Upper lobe of left lung (tissue), 6 donors: ENCODE results near the gene EPHB2. TPM values are rescaled to one million over a fixed set of nuclear protein-coding genes. Genes with fewer than 3 reads are reported as not detected.

ENCODE experiments used
- ATAC-seq, 2 donors: fragments of 200-7000 bp; cut with Tn5 transposase; one replicate each; pipeline ENCODE4 v1.9.1; 2022; ENCODE audit warnings: mild to moderate bottlenecking in 2 of 2, moderate library complexity in 2 of 2; ENCODE audit not compliant: low FRiP score in 2 of 2
- DNase-seq, 2 donors: peaks; one replicate each; pipeline ENCODE4 v3.0.0-alpha.2; 2019 to 2020
- H3K27ac ChIP-seq, 4 donors: fragments of 200-600 bp; sonication (generic); one replicate each; pipeline ENCODE4 v1.5.1; 2016 to 2019
- H3K27me3 ChIP-seq, 4 donors: fragments of 200-600 bp; sonication (generic); one replicate each; pipeline ENCODE4 v1.5.1; 2017 to 2019
- H3K36me3 ChIP-seq, 4 donors: fragments of 200-600 bp; sonication (generic); one replicate each; pipeline ENCODE4 v1.5.1; 2016 to 2019
- H3K4me1 ChIP-seq, 4 donors: fragments of 200-600 bp; sonication (generic); one replicate each; pipeline ENCODE4 v1.5.1; 2018 to 2019
- H3K4me3 ChIP-seq, 4 donors: fragments of 200-600 bp; sonication (generic); one replicate each; pipeline ENCODE4 v1.5.1; 2017 to 2019; ENCODE audit warnings: mild to moderate bottlenecking in 2 of 4, moderate library complexity in 1 of 4
- H3K9me3 ChIP-seq, 4 donors: fragments of 200-600 bp; sonication (generic); one replicate each; pipeline ENCODE4 v1.5.1; 2018 to 2019
- EP300 ChIP-seq, 4 donors: sonication (generic); formaldehyde crosslinking; IDR thresholded peaks; one replicate each; pipeline ENCODE4 v1.5.1; 2017; ENCODE audit warnings: antibody characterized with exemption in 4 of 4, control low read depth in 2 of 4
- POLR2A ChIP-seq, 4 donors: fragments of 450-650 bp; IDR thresholded peaks; one replicate each; pipeline ENCODE4 v1.5.1; 2016 to 2017; ENCODE audit warnings: antibody characterized with exemption in 4 of 4, mild to moderate bottlenecking in 2 of 4
- POLR2AphosphoS5 ChIP-seq, 2 donors: sonication (generic); formaldehyde crosslinking; IDR thresholded peaks; one replicate each; pipeline ENCODE4 v1.5.1; 2017; ENCODE audit warnings: antibody characterized with exemption in 2 of 2
- WGBS, 2 donors: methylation state at CpG; one replicate each; pipeline ENCODE4 v1.1.5; 2017 to 2018; 5-methylcytosine and 5-hydroxymethylcytosine counted together
- total RNA-seq, 6 donors: library from RNA; depleted of rRNA in 4 of 6; stranded (reverse); fragments of >200 nt in 4 of 6; gene quantifications; one replicate each; pipeline versions ENCODE4 v1.1.0 to v1.2.1, GENCODE V29; 2016 to 2021
- TF ChIP-seq, protein P1 (sequence below), 6 experiments: fragments of 450-650 bp in 4 of 6; fragments of 200-600 bp in 2 of 6; sonication (generic) in 2 of 6; IDR thresholded peaks; one replicate each; pipeline ENCODE4 v1.5.1; 2016 to 2019; ENCODE audit warnings: antibody characterized with exemption in 6 of 6
- donor health status: DM: no; HTN: no; CAD: no; lungs with moderate emphysema.
- donor health status: DM: no; HTN: yes; CAD: no; lungs with severe emphysema.

EPHB2 gene
- total RNA-seq, 6 donors from 2014 or later, result 1.0 to 8.8 (median 5.6) TPM

GRCh38 chr1:22819361-22819760, 108.7 kb downstream of the EPHB2 start:
- no peak overlapping the region for H3K27ac ChIP-seq
- H3K4me3 ChIP-seq, result no peak overlapping the region
- H3K27me3 ChIP-seq, result no peaks in the 10 kb centered on the region
- WGBS, 2 donors, result 83 to 86% methylated on average over 2 to 4 of the region's 4 CpGs
- ATAC-seq (no peak), DNase-seq (no peak)
- TF ChIP-seq, protein P1, sequence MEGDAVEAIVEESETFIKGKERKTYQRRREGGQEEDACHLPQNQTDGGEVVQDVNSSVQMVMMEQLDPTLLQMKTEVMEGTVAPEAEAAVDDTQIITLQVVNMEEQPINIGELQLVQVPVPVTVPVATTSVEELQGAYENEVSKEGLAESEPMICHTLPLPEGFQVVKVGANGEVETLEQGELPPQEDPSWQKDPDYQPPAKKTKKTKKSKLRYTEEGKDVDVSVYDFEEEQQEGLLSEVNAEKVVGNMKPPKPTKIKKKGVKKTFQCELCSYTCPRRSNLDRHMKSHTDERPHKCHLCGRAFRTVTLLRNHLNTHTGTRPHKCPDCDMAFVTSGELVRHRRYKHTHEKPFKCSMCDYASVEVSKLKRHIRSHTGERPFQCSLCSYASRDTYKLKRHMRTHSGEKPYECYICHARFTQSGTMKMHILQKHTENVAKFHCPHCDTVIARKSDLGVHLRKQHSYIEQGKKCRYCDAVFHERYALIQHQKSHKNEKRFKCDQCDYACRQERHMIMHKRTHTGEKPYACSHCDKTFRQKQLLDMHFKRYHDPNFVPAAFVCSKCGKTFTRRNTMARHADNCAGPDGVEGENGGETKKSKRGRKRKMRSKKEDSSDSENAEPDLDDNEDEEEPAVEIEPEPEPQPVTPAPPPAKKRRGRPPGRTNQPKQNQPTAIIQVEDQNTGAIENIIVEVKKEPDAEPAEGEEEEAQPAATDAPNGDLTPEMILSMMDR (IDR thresholded peaks at IDR 0.05), result no peak
- TF ChIP-seq EP300 (IDR thresholded peaks at IDR 0.05) (no peak), POLR2AphosphoS5 (IDR thresholded peaks at IDR 0.05) (no peak), POLR2A (IDR thresholded peaks at IDR 0.05) (no peak)
- H3K4me1 ChIP-seq, result peaks cover 0 to 5% (median 4%) of the 10 kb centered on the region in 4 donors
- no peaks in the 10 kb centered on the region for H3K36me3 ChIP-seq
- H3K9me3 ChIP-seq, result no peaks in the 10 kb centered on the region

DNA sequence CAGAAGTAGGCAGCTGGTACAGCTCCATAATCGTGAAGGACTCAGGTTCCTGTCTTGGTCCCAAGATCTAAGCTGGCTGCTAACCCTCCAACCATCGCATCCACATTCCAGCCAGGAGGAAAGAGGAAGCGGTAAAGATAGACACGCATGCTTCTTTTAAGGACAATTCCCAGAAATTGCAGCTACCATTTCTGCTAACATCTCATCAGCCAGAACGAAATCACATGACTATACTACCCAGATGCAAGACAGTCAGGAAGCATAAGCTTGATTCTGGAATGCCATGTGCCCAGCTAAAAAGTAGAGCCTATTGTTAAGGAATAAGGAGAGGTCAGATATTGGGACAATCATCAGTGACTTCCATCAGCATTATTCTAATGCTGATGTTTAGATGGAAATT, 110.4 kb downstream of the EPHB2 start:
- Histone ChIP-seq H3K27ac (no peak overlapping the region), H3K9me3 (no peaks in the 10 kb centered on the region), H3K36me3 (no peaks in the 10 kb centered on the region), H3K27me3 (no peaks in the 10 kb centered on the region), H3K4me3 (no peak overlapping the region), H3K4me1 (no peaks in the 10 kb centered on the region)
- 58 to 65% methylated on average over 5 of the region's 5 CpGs for WGBS, 2 donors
- DNase-seq (no peak), ATAC-seq (no peak)
- TF ChIP-seq, protein P1 (IDR thresholded peaks at IDR 0.05), result no peak
- TF ChIP-seq EP300 (IDR thresholded peaks at IDR 0.05), result no peak
- no peak for TF ChIP-seq POLR2A (IDR thresholded peaks at IDR 0.05)
- no peak for TF ChIP-seq POLR2AphosphoS5 (IDR thresholded peaks at IDR 0.05)

DNA sequence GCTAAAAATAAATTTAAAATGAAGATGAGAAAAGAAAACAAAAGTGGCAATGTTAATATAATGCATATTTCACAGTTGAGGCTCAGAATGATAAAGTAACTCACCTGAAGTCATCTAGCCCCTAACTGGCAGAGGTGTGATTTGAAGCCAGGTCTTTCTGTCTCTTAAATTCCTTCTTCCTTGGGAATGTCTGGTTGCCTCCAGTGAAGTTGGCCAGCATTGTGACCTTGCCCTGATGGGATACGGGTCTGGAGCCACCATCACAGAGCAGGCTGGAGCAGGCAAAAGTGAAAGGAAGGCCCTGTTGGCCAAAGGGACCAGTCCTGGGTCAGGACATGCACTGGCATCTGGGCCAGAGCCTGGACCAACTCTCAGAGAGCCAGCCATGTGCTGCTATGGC, 111.7 kb downstream of the EPHB2 start:
- TF ChIP-seq POLR2A (IDR thresholded peaks at IDR 0.05), result no peak
- no peak for TF ChIP-seq EP300 (IDR thresholded peaks at IDR 0.05)
- TF ChIP-seq POLR2AphosphoS5 (IDR thresholded peaks at IDR 0.05), result no peak
- TF ChIP-seq, protein P1 (IDR thresholded peaks at IDR 0.05), result no peak
- no peaks in the 10 kb centered on the region for H3K36me3 ChIP-seq
- ATAC-seq (no peak), DNase-seq (no peak)
- H3K9me3 ChIP-seq, result no peaks in the 10 kb centered on the region
- peaks cover 3 to 13% (median 5%) of the 10 kb centered on the region in 4 donors for H3K4me1 ChIP-seq
- H3K4me3 ChIP-seq, result no peak overlapping the region
- no peaks in the 10 kb centered on the region for H3K27me3 ChIP-seq
- 73 to 100% methylated on average over 1 of the region's 1 CpG for WGBS, 2 donors
- H3K27ac ChIP-seq, result no peak overlapping the region

GRCh38 chr1:22824466-22824865, 113.8 kb downstream of the EPHB2 start:
- no peaks in the 10 kb centered on the region for H3K9me3 ChIP-seq
- no peak overlapping the region for H3K4me3 ChIP-seq
- H3K36me3 ChIP-seq, result no peaks in the 10 kb centered on the region
- no peaks in the 10 kb centered on the region for H3K27me3 ChIP-seq
- TF ChIP-seq, protein P1 (IDR thresholded peaks at IDR 0.05), result no peak
- no peak for TF ChIP-seq POLR2A (IDR thresholded peaks at IDR 0.05)
- no peak for TF ChIP-seq EP300 (IDR thresholded peaks at IDR 0.05)
- TF ChIP-seq POLR2AphosphoS5 (IDR thresholded peaks at IDR 0.05), result no peak
- WGBS, 2 donors, result 76 to 84% methylated on average over 10 of the region's 10 CpGs
- H3K27ac ChIP-seq, result no peak overlapping the region
- no peak for ATAC-seq
- peaks cover 3 to 13% (median 5%) of the 10 kb centered on the region in 4 donors for H3K4me1 ChIP-seq
- no peak for DNase-seq

GRCh38 chr1:22824975-22825374, 114.3 kb downstream of the EPHB2 start:
- Histone ChIP-seq H3K36me3 (no peaks in the 10 kb centered on the region), H3K9me3 (no peaks in the 10 kb centered on the region), H3K4me1 (peaks cover 3 to 13% (median 5%) of the 10 kb centered on the region in 4 donors), H3K4me3 (no peak overlapping the region), H3K27ac (no peak overlapping the region), H3K27me3 (no peaks in the 10 kb centered on the region)
- ATAC-seq, result no peak
- no peak for DNase-seq
- 88 to 94% methylated on average over 5 of the region's 5 CpGs for WGBS, 2 donors
- TF ChIP-seq, protein P1 (IDR thresholded peaks at IDR 0.05), result no peak
- TF ChIP-seq EP300 (IDR thresholded peaks at IDR 0.05), result no peak
- TF ChIP-seq POLR2A (IDR thresholded peaks at IDR 0.05), result no peak
- TF ChIP-seq POLR2AphosphoS5 (IDR thresholded peaks at IDR 0.05), result no peak
